Epithelial cell of esophagus (primary cell): ENCODE data around the gene GPR25.

Experiments used
- DNase-seq: peaks from one replicate; pipeline ENCODE4 v3.0.0; 2010; ENCODE audit warnings: low read depth
- H3K4me3 ChIP-seq: 2 replicates; pipeline ENCODE4 v1.5.1; 2011; ENCODE audit warnings: mild to moderate bottlenecking, low read length, control low read depth
- TF ChIP-seq, protein P1 (sequence below): IDR thresholded peaks from 2 replicates; pipeline ENCODE4 v1.5.1; 2011; ENCODE audit warnings: low read depth, mild to moderate bottlenecking, low read length, control low read depth, inconsistent platforms; ENCODE audit not compliant: insufficient read depth; ENCODE audit errors: missing control alignments

GPR25 gene

DNA sequence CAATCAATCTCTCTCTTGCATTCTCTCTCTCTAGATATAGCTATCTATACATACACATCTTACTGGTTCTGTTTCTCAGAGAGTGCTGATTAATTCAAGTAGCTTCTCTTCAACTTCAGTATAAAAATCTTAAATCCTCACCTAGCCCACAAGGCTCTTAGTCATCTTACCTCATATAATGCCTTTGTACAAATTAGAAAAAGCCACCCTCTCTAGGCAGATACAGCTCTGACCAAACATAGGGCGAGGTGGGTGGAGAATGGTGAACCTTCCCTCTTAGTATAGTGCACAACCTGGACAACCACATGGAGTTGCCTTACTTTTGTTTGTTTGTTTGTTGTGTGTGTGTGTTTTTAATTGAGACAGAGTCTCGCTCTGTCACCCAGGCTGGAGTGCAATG lies 16.8 kb downstream of the GPR25 start:
- H3K4me3 ChIP-seq = no peak overlapping the region
- DNase-seq = no peak
- TF ChIP-seq, protein P1, sequence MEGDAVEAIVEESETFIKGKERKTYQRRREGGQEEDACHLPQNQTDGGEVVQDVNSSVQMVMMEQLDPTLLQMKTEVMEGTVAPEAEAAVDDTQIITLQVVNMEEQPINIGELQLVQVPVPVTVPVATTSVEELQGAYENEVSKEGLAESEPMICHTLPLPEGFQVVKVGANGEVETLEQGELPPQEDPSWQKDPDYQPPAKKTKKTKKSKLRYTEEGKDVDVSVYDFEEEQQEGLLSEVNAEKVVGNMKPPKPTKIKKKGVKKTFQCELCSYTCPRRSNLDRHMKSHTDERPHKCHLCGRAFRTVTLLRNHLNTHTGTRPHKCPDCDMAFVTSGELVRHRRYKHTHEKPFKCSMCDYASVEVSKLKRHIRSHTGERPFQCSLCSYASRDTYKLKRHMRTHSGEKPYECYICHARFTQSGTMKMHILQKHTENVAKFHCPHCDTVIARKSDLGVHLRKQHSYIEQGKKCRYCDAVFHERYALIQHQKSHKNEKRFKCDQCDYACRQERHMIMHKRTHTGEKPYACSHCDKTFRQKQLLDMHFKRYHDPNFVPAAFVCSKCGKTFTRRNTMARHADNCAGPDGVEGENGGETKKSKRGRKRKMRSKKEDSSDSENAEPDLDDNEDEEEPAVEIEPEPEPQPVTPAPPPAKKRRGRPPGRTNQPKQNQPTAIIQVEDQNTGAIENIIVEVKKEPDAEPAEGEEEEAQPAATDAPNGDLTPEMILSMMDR = no peak

DNA sequence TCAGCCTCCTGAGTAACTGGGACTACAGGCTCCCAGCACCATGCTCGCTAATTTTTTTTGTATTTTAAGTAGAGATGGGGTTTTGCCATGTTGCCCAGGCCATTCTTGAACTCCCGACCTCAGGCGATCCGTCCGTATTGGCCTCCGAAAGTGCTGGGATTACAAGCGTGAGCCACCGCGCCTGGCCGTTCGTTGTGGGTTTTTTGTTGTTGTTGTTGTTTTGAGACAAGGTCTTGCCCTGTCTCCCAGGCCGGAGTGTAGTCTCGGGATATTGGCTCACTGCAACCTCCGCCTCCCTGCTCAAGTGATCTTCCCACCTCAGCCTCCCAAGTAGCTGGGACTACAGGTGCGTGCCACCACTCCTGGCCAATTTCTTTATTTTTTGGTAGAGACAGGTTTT lies 17.2 kb downstream of the GPR25 start:
- TF ChIP-seq, protein P1 = no peak
- no peak overlapping the region for H3K4me3 ChIP-seq
- no peak for DNase-seq

DNA sequence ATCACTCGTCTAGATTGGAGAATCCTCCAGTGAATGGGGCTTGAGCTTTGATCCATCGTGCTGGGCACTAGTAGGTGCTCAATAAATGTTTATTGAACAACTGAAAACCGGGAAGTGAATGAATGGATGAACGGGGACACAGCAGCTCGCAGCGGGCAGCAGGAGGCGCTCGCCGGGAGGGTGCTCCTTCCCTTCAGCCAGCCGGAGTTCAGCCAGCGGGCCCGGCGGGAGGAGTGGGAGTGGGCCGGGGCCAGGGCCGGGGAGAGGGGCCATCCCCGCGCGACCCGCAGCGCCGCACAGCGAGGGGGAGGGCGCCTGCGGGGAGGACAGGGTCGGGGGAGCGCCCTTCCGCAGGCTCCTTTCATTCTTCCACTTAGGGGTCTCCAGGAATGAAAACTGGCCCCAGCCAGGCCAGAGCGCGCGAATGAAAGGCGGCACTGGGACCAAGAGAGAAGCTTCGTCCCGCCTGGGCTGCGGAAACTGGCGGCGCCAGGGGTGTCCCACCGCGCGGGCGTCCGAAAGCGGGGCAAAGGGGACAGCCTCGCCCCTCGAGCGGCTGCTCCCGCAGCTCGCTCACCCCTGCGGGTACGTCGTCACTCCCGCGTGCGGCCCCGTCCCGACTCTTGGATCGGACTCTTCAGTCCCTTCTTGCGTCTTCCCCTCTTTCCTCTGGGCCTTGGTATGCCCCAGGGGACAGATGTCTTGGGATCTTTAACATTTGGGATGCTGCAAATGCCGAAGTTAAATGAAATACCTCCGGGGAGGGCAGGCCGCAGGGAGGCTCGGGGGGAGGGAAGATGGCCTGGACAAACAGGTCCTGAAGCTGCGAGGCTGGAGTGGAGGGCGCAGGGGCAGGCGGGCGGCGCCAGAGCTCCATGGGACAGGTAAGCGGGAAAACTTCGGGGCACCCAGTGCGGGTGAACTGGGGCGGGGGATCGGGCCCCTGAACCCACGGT lies 18.3 kb downstream of the GPR25 start:
- peak; percentile 57 for DNase-seq
- TF ChIP-seq, protein P1 = peak; percentile 41
- peak overlapping the region; percentile 71 for H3K4me3 ChIP-seq

DNA sequence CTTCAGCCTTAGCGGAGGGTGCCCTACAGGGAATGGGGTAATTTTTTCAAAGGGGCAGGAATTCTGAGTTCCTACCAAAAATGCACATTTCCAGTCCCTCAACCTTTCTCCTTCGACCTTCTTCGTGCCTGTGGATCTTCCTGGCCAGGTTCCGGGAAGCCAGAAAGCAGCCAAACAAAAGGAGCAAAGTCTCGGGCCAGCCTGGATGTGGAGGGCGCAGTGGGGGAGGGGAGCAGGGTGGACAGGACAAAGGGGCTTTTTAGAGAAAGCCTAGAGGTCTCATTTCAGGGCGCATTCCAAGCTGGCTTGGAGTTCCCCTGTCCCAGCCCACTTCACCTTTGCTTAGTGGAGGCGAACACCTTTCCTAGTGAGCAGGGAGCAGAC lies 19.0 kb downstream of the GPR25 start:
- DNase-seq = no peak
- H3K4me3 ChIP-seq = peak overlapping the region; percentile 71
- TF ChIP-seq, protein P1 = no peak

DNA sequence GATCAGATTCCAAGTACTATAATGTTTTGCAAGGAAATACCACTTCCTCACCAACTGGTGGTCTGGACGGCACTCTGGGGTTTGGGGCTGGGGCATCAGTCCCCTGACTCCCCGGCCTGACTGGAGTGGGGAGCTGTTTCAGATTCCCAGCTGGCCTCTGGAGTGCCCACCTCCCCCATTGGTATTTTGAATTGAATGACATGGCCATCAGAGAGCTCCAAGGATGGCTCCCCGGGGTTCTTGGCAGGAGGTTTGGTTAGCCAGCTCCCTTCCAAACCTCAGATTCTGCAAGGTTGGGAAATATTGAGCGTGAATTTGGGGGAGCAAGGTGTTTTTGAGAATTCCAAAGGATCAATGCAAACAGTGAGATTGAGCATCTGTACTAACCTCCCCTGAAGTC lies 19.8 kb downstream of the GPR25 start:
- DNase-seq = no peak
- peak overlapping the region; percentile 71 for H3K4me3 ChIP-seq
- TF ChIP-seq, protein P1 = no peak

DNA sequence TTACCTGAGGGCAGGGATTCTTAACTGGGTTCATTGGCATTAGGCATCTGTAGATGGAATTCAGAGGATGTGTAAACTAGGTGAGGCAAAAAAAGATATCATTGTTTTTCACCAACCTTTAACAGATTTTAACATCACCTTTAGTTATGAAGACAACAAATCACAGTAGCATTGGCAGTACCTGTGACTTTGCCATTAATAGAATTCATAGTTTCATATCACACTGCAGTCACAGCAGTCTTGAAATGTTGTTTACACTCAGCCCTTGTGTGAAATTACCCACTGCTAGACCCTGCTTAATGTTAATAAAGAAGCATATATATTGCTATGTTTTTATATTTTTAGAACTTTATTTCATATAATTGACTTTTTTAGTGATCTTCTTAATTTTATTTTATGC lies 20.2 kb downstream of the GPR25 start:
- H3K4me3 ChIP-seq = no peak overlapping the region
- no peak for DNase-seq
- TF ChIP-seq, protein P1 = no peak
